Osteoblast (primary cell): Measurements from ENCODE around the gene PDE6A. TPM values are rescaled to one million over a fixed set of nuclear protein-coding genes. Genes with fewer than 3 reads are reported as not detected.

ENCODE experiments used
- DNase-seq: peaks from one replicate; pipeline ENCODE4 v3.0.0; 2011; ENCODE audit warnings: low spot score, mixed read lengths; ENCODE audit not compliant: insufficient read length; ENCODE audit errors: missing footprints
- H2AFZ ChIP-seq: 2 replicates; pipeline ENCODE4 v1.6.0; 2011; ENCODE audit warnings: mild to moderate bottlenecking, low read length
- H3K27ac ChIP-seq: 2 replicates; pipeline ENCODE4 v1.5.1; 2011; ENCODE audit warnings: mild to moderate bottlenecking, low read depth, low read length, moderate library complexity
- H3K27me3 ChIP-seq: 2 replicates; pipeline ENCODE4 v1.6.0; 2012; ENCODE audit warnings: mild to moderate bottlenecking, control low read depth, inconsistent platforms, low read length, moderate library complexity; ENCODE audit not compliant: insufficient read depth
- H3K36me3 ChIP-seq: 2 replicates; pipeline ENCODE4 v1.5.1; 2011; ENCODE audit warnings: mild to moderate bottlenecking, low read length, control low read depth, moderate library complexity; ENCODE audit not compliant: insufficient read depth
- H3K4me1 ChIP-seq: 2 replicates; pipeline ENCODE4 v1.5.1; 2011; ENCODE audit warnings: mild to moderate bottlenecking, low read length, control low read depth, moderate library complexity; ENCODE audit not compliant: insufficient read depth
- H3K4me2 ChIP-seq: 2 replicates; pipeline ENCODE4 v1.6.0; 2011; ENCODE audit warnings: mild to moderate bottlenecking, low read length; ENCODE audit not compliant: insufficient read depth
- H3K4me3 ChIP-seq: fragments of 200-600 bp; sonication (generic); 3 replicates; pipeline ENCODE4 v1.5.1; 2012; ENCODE audit warnings: mild to moderate bottlenecking, low read length, inconsistent platforms; ENCODE audit not compliant: insufficient read depth
- H3K79me2 ChIP-seq: 2 replicates; pipeline ENCODE4 v1.6.0; 2012; ENCODE audit warnings: mild to moderate bottlenecking, low read length, control low read depth, inconsistent platforms; ENCODE audit not compliant: insufficient read depth
- H3K9me3 ChIP-seq: 2 replicates; pipeline ENCODE4 v1.5.1; 2011; ENCODE audit warnings: low read depth, low read length, control low read depth
- H4K20me1 ChIP-seq: 2 replicates; pipeline ENCODE4 v1.6.0; 2012; ENCODE audit warnings: mild to moderate bottlenecking, low read length, control low read depth; ENCODE audit not compliant: insufficient read depth
- total RNA-seq: library from RNA; depleted of rRNA; stranded (reverse); fragments of >200 nt; gene quantifications from 2 replicates; pipeline ENCODE4 v1.2.3, GENCODE V29; 2012
- TF ChIP-seq, protein P1 (sequence below): IDR thresholded peaks from 2 replicates; pipeline ENCODE4 v1.5.1; 2011; ENCODE audit warnings: mild to moderate bottlenecking, low read depth, low read length, moderate library complexity; ENCODE audit errors: extremely low read depth

The PDE6A gene
- total RNA-seq, 1 donor = under 0.01 TPM

DNA sequence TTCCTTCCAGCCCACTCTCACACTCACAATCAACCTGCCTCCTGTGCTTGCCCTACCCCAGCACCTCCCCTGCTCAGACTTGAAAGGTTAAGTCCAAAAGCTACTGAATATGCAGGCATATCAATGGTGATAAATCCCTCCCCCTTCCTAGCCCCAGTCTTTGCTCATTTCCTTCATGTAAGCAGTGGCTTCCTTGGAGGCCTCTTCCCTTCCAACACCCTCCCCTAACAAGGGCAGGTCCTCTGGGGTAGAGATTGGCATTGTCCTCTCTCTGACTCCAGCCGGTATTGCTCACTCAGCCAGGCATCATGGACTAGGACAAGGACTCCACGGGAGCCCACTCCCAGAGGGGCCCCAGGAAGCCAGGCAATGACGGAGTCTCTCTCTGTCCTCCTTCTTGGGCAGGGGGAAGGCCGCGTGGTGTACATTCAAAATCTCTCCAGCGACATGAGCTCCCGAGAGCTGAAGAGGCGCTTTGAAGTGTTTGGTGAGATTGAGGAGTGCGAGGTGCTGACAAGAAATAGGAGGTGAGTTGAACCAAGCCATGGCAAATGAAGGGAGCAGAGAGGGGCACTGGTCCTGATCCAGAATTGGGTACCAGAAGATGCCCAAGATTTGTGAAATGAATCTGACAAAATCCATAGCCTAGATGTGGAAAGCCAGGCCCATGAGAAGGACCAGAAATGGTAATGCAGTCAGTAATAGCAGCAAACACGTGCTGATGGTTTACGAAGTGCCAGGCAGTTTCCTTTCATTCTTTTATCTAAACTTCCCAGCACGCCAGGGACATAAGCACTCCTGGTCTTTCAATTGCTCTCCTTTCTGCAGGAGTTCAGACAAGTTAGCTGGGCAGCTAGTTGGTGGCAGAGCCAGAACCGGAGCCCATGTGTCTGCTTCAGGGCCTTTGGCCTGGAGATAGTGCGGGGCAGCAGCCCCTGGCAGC is 102.5 kb downstream of the PDE6A start:
- no peaks in the 10 kb centered on the region for H3K79me2 ChIP-seq

DNA sequence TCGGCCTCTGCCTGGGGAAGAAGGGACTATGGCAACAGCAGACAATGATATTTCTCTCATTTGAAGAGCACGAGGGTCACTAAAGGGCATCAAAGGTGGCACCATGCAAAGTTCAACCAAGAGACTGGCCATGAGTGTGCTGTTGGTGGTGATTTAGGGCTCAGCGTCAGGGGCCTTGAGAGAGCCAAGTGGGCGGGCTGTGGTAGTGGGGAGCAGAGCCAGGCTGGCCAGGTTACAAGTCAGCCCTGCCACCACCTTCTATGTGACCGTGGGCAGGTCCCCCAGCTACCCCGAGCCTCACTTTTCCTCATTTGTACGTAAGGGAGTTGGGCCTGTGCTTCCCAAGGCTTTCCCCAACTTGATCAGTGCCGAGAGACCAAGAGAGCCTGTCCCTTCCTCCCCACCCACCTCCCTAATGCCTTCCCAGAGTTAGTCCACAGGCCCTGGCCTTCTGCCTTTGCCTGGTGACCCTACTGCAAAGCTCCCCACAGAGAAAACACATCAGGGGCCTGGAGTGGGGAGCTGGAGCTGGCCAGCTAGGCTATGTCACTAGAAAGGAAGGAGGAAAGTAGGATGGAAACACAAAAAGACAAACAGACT is 104.3 kb downstream of the PDE6A start:
- no peaks in the 10 kb centered on the region for H3K9me3 ChIP-seq
- H2AFZ ChIP-seq = no peak overlapping the region
- no peaks in the 10 kb centered on the region for H3K79me2 ChIP-seq
- H3K36me3 ChIP-seq = no peaks in the 10 kb centered on the region
- H3K4me1 ChIP-seq = peaks cover 8% of the 10 kb centered on the region
- no peak overlapping the region for H3K27ac ChIP-seq
- no peak overlapping the region for H3K4me2 ChIP-seq
- no peaks in the 10 kb centered on the region for H3K27me3 ChIP-seq
- H3K4me3 ChIP-seq = no peak overlapping the region
- no peaks in the 10 kb centered on the region for H4K20me1 ChIP-seq
- no peak for DNase-seq
- TF ChIP-seq, protein P1, sequence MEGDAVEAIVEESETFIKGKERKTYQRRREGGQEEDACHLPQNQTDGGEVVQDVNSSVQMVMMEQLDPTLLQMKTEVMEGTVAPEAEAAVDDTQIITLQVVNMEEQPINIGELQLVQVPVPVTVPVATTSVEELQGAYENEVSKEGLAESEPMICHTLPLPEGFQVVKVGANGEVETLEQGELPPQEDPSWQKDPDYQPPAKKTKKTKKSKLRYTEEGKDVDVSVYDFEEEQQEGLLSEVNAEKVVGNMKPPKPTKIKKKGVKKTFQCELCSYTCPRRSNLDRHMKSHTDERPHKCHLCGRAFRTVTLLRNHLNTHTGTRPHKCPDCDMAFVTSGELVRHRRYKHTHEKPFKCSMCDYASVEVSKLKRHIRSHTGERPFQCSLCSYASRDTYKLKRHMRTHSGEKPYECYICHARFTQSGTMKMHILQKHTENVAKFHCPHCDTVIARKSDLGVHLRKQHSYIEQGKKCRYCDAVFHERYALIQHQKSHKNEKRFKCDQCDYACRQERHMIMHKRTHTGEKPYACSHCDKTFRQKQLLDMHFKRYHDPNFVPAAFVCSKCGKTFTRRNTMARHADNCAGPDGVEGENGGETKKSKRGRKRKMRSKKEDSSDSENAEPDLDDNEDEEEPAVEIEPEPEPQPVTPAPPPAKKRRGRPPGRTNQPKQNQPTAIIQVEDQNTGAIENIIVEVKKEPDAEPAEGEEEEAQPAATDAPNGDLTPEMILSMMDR = no peak

More for the DNA sequence above, 102.5 kb downstream of the PDE6A start:
- H3K27me3 ChIP-seq = no peaks in the 10 kb centered on the region
- H3K4me3 ChIP-seq = no peak overlapping the region
- DNase-seq = no peak
- H3K4me1 ChIP-seq = peaks cover 8% of the 10 kb centered on the region
- no peak overlapping the region for H2AFZ ChIP-seq
- no peak overlapping the region for H3K4me2 ChIP-seq
- H3K27ac ChIP-seq = no peak overlapping the region
- no peaks in the 10 kb centered on the region for H4K20me1 ChIP-seq
- H3K36me3 ChIP-seq = no peaks in the 10 kb centered on the region
- TF ChIP-seq, protein P1 = no peak
- H3K9me3 ChIP-seq = no peaks in the 10 kb centered on the region

DNA sequence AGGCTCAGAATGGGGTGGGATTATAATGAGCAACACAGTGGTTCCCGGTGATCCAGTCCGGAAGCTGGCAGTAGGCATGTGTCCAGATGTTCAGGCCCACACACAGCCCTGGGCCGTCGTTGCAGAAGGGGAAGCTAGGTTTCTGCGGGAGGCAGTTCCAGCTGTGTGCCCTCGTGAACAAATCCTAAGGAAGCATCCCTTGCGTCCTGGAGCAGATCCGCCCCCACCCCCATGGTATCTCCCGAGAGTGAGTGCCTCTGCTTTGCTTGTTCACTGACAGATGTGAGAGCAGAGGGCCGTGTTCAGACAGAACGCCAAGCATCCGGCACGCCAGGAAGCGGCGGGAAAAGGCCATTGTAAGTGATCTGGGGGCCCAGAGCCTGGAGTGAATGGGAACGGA is 104.8 kb downstream of the PDE6A start:
- no peaks in the 10 kb centered on the region for H4K20me1 ChIP-seq
- H3K4me3 ChIP-seq = no peak overlapping the region
- no peak for DNase-seq
- TF ChIP-seq, protein P1 = no peak
- no peak overlapping the region for H3K4me2 ChIP-seq
- H3K27ac ChIP-seq = no peak overlapping the region
- peaks cover 8% of the 10 kb centered on the region for H3K4me1 ChIP-seq
- no peak overlapping the region for H2AFZ ChIP-seq
- H3K9me3 ChIP-seq = no peaks in the 10 kb centered on the region
- H3K36me3 ChIP-seq = no peaks in the 10 kb centered on the region
- no peaks in the 10 kb centered on the region for H3K27me3 ChIP-seq
- H3K79me2 ChIP-seq = no peaks in the 10 kb centered on the region
